NK-92 treated with Interleukin-12 subunit alpha and Interleukin-12 subunit beta, amount 100 ng/mL, for 24 hours (cell line): Measurements from ENCODE around the gene RNU6-1.
A peak's percentile ranks its signal among the peaks of the same experiment; 100 is the strongest.

Source experiments
- DNase-seq: peaks from one replicate; lab custom pipeline; 2025; lab: John Stamatoyannopoulos, UW

The RNU6-1 gene

GRCh38 chr15:67839929-67840748 is at the start of gene RNU6-1:
Gene RNU6-1 (minus strand): TSS chr15:67840045.
- DNase-seq: peak; percentile 91

GRCh38 chr15:67887776-67888175 is 47.9 kb upstream of the RNU6-1 start:
- DNase-seq: no peak

- DNase-seq: no peak
Observed at GRCh38 chr15:67885861-67886260, 46.0 kb upstream of the RNU6-1 start.

GRCh38 chr15:67885175-67885523 is 45.3 kb upstream of the RNU6-1 start:
- no peak for DNase-seq

GRCh38 chr15:67884514-67885174 is 44.8 kb upstream of the RNU6-1 start:
- DNase-seq: no peak

- no peak for DNase-seq
Observed at GRCh38 chr15:67884009-67884408, 44.2 kb upstream of the RNU6-1 start.

GRCh38 chr15:67883234-67883773 is 43.5 kb upstream of the RNU6-1 start:
- DNase-seq: no peak

GRCh38 chr15:67882487-67883233 is 42.8 kb upstream of the RNU6-1 start:
- no peak for DNase-seq

GRCh38 chr15:67880651-67881182 is 40.9 kb upstream of the RNU6-1 start:
- no peak for DNase-seq

- no peak for DNase-seq
Observed at GRCh38 chr15:67879440-67880129, 39.7 kb upstream of the RNU6-1 start.

- no peak for DNase-seq
Observed at GRCh38 chr15:67878712-67879206, 38.9 kb upstream of the RNU6-1 start.

GRCh38 chr15:67873777-67874176 is 33.9 kb upstream of the RNU6-1 start:
- no peak for DNase-seq

GRCh38 chr15:67870868-67871408 is 31.1 kb upstream of the RNU6-1 start:
- DNase-seq: no peak

GRCh38 chr15:67869701-67870100 is 29.9 kb upstream of the RNU6-1 start:
- DNase-seq: no peak

GRCh38 chr15:67865766-67866165 is 25.9 kb upstream of the RNU6-1 start:
- no peak for DNase-seq

- no peak for DNase-seq
Observed at GRCh38 chr15:67865331-67865730, 25.5 kb upstream of the RNU6-1 start.

- no peak for DNase-seq
Observed at GRCh38 chr15:67863442-67863987, 23.7 kb upstream of the RNU6-1 start.

- DNase-seq: no peak
Observed at GRCh38 chr15:67862750-67863441, 23.1 kb upstream of the RNU6-1 start.

GRCh38 chr15:67861983-67862382 is 22.1 kb upstream of the RNU6-1 start:
- no peak for DNase-seq

- no peak for DNase-seq
Observed at GRCh38 chr15:67859331-67859946, 19.6 kb upstream of the RNU6-1 start.
